Hematopoietic multipotent progenitor cell treated with erythropoietin and hydrocortisone succinate and interleukin-3 and kit ligand, for 15 days (in vitro differentiated cells): ENCODE results near the gene CRYBB1.
A peak's percentile ranks its signal among the peaks of the same experiment; 100 is the strongest.

Experiments
- DNase-seq: peaks from one replicate; pipeline ENCODE4 v3.0.0-alpha.2; 2015; ENCODE audit warnings: low spot score

Gene CRYBB1

GRCh38 chr22:26606611-26607010 lies 11.2 kb downstream of the CRYBB1 start:
- no peak for DNase-seq

DNA sequence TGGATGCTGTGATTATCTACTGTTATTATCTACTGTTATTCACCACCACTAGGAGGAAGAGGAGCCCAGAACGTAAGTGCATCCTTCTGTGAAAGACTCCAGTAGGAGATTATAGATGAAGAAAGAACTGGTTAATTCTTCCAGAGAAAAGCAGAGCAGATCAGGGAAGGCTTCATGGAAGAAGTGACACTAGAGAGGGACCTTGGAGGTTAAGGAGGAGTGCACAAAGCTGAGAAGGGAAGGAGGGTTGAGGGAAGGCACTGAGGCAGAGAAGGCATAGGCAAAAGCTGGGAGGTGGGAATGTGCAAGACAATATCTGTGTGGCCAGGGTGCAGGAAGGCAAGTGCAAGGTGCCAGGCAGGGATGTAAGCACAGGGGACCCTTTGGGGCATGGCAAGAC lies 13.5 kb downstream of the CRYBB1 start:
- no peak for DNase-seq

DNA sequence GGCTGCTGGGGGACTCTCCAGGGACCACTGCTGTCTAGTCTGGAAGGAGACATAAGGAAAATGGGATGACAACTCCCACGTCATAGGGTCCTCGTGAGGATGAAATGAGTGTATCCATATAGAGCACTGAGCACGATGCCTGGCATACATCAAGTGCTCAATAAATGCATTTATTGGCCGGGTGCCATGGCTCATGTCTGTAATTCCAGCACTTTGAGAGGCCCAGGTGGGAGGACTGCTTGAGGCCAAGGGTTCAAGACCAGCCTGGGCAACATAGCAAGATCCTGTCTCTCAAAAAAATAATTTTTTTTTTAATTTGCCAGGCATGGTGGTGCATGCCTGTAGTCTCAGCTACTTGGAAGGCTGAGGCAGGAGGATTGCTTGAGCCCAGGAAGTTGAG lies 15.7 kb downstream of the CRYBB1 start:
- no peak for DNase-seq

DNA sequence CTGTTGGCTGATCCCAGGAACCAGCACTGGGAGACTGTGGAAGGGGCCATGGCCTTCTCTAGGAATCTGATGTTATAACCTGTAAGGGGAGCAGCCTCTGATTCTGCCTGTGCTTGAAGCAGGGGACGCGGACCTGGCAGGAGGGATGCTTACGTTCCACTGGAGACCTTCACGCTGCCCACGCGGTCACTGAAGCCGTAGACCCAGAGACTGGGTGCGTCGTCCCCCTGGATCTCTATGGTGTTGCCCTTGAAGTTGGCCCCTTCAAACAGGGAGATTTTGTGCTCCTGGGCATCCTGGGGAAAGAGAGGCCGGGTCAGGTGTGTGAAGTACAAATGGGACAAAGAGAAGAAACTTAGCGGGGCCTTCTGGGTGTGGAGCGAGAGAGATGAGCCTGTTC lies 16.1 kb downstream of the CRYBB1 start:
- DNase-seq, result no peak

GRCh38 chr22:26599505-26599904 lies 18.3 kb downstream of the CRYBB1 start:
- DNase-seq, result no peak

GRCh38 chr22:26597480-26597879 lies 20.3 kb downstream of the CRYBB1 start:
- DNase-seq, result no peak

DNA sequence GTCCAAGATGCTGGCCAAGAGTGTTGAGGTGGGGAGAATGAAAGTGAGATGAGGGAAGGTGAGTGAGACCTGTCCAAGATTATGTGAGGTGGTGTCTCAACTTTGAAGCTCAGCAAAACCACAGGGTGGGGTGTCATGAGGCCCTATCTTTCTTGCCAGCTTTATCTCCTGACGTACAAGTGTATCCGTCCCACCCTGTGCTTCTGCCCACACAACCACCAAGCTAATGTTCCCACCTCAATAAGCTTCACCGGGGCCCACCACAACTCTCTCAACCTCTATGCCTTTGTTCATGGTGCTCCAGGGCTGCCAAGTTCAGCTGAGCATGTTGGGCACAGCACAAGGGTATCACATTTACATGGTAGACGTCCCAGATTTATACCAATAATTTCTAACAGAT lies 20.8 kb downstream of the CRYBB1 start:
- DNase-seq, result peak; percentile 68

GRCh38 chr22:26593763-26594162 lies 24.1 kb downstream of the CRYBB1 start:
- DNase-seq, result no peak

GRCh38 chr22:26592421-26592891 lies 25.4 kb downstream of the CRYBB1 start:
- no peak for DNase-seq

DNA sequence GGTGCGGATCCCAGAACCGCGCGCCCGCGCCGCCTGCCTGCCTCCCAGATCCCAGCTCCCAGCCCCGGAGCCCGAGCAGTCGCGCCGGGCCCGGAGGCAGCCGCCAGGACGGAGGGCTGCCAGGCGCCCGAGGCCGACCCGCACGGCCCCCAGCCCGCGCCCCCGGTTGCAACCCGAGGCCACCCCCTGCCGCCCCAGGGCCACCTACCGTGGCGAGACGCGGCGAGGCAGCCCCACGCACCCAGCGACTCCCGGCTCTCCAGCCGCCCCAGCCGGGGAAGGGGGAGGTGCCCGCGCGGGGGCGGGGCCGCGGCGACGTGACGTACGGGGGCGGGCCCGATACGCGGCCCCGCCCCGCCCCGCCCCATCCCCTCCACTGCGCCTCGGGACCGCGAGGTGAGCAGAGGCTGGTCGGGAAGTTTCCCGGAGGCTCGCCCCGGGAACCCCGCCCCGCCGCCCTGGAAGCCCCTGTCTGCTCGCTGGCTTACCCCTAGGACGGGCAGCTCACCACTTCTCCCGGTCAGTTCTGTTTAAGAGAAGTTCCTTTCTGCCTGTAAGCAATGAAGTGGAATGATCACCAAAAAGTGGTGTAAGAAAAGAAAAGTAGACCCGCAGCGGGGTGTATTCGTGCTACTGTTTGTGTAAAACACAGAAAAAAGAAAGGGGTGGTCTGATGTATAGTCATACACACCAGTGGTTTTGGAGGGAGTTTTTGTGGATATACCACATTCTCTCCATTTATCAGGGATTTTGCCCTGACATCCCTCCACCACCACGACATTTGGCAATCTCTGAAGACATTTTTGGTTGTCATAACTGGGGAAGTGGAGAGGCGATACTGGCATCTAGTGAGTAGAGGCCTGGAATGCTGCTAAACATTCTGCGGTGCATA lies 27.7 kb downstream of the CRYBB1 start, which contains the start of gene TPST2:
Gene TPST2, minus strand, starts transcription at position 288 of the 892 bp plus-strand sequence. CDS start 48,502 bp downstream, outside the sequence.
- peak; percentile 84 for DNase-seq

GRCh38 chr22:26589367-26589844 lies 28.4 kb downstream of the CRYBB1 start:
- peak; percentile 41 for DNase-seq

DNA sequence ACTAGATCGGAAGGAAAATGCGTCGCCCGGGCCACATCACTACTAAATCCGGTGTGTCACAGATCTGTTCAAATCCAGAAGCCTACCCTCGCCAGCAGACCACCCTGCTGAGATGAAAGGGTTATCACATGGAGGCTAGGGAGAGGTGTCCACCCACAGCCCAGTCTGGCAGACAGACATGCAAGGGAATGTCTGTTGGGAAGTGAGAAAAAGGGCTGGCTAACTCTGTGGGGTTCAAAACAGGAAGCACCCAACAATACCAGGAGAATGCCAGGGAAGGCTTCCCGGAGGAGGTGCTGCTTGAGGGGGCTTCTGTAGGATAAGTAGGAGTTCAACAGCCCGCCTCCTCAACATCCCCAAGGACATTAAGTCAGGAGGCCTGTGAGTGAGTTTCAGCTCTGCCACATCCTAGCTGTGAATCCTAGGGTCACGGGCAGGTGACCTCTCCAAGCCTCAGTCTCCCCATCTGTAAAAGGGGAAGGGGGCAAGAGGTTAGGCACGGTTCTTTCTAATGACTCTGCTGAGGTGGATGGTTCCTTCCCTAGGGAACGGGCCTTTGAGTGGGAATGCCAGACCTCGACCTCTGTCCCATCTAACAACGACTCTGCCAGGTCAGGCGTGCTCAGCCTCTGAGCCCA lies 29.0 kb downstream of the CRYBB1 start:
- no peak for DNase-seq

- DNase-seq, result peak; percentile 57
These were observed 29.7 kb downstream of the CRYBB1 start for GRCh38 chr22:26587991-26588613.

- no peak for DNase-seq
These were observed 31.1 kb downstream of the CRYBB1 start for GRCh38 chr22:26586556-26587325.

DNA sequence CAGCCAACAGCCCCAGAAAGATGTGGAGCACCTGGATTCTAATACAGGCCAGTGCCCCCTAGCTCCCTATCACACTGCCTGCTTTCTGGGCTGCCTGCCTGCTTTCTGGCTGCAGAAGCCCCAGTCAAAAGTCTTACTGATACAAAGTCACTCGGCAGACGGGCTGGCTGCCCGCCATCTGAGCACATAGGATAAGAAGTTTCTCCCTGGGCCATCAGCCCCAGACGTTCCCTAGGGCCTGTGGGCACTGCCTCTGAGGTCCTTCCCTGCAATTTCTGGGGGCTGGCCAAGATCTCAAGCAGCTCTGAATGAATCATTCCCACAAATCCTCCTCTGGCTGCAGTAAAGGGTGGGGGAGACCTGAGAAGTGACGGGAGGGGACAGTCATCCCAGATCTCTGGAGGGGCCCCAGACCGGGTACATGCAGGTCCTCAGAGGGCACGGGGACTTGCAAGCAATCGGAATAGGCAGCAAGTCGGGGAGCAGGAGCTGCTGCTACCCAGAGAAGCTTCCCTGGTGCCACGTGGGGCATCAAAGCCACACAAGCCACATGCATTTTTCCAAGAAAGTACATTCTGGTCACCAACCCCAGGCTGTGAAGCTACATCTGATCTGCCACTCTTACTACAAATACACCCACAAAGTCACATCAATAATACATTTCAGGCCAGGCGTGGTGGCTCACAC lies 32.6 kb downstream of the CRYBB1 start:
- peak; percentile 95 for DNase-seq

- DNase-seq, result no peak
These were observed 33.8 kb downstream of the CRYBB1 start for GRCh38 chr22:26584010-26584409.

DNA sequence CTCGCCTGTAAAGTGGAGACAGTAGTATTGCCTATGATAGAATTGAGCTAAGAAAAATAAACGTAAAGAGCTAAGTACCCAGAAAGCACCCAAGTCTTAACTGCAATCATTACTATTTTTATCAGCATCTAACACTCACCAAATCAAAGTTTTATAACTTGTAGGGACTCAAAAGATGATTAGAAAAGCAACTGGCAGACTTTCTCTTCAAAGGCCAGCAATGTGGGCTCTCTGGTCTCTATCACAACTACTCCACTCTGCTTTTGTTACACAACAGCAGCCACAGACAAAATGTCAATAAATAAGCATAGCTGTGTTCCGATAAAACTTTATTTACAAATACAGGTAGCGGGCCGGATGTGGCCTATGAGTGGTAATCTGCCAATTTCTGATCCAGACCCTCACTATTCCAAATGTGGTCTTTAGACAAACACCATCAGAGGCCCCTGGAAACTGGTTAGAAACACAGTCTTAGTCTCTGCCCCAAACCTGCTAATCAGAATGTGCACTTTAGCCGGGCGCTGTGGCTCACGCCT lies 36.1 kb downstream of the CRYBB1 start:
- no peak for DNase-seq

- no peak for DNase-seq
These were observed 36.8 kb downstream of the CRYBB1 start for GRCh38 chr22:26581026-26581425.

- DNase-seq, result no peak
These were observed 37.4 kb downstream of the CRYBB1 start for GRCh38 chr22:26580240-26580962.

DNA sequence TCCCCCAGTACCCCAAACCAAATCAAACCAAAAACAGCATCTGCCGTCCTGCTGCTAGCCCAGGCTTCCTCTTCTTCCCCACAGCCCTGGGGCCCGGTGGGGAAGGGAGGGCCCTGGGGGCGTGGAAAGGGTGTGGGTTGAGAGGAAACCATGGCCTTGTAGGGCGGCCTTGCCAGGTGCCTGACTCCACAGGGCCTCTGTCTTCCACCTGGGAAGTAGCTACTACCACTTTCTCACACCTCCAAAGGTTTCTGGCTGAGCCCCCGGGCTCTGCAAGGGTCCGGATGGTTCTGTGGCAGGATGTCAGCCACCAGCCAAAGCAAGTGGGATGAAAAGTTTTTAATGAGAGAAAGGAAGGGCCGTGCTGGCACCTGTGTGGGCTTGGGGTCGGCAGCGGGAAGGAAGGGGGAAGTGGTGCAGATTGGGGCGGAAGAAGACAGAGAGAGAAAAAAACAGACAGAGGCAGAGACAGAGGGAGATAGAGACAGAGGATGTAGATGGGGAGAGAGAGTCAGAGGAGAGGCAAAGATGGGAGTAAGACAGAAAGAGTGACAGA lies 38.4 kb downstream of the CRYBB1 start:
- no peak for DNase-seq
